Forelimb muscle (tissue), 1 donor: ENCODE measurements around the gene MYO10. TPM values are rescaled to one million over a fixed set of nuclear protein-coding genes. Genes with fewer than 3 reads are reported as not detected.

Experiments used
- DNase-seq: peaks from one replicate; pipeline ENCODE4 v3.0.0-alpha.2; 2013; ENCODE audit warnings: low read depth
- polyA plus RNA-seq: library from polyadenylated mRNA; unstranded; fragments of 120-200 nt; gene quantifications from one replicate; pipeline ENCODE4 v1.2.1, GENCODE V29; 2013; ENCODE audit not compliant: insufficient read length

MYO10 gene
- polyA plus RNA-seq, 1 donor = 27.2 TPM

GRCh38 chr5:16812448-16812847 lies 123.6 kb downstream of the MYO10 start:
- DNase-seq = no peak

GRCh38 chr5:16810208-16810854 lies 125.8 kb downstream of the MYO10 start:
- DNase-seq = no peak

- DNase-seq = no peak
These were observed 126.5 kb downstream of the MYO10 start for GRCh38 chr5:16809395-16810207.

DNA sequence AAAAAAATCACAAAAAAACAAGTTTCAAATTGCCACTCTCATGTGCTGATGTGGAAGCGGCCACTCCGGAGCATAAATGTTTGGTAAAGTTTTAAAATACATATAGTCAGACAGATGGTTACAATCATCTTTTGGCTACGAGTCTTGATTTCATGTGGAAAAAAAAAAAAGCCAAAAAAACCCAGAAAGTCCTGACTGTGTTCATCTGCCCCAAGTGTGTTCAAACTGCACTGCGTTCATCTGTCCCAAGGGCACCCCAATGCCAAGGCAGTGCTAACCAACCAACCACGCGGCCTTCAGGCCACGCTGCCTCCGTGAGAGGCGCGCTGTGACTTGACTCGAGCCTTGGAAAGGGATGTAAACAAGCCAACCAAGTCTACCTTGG lies 127.1 kb downstream of the MYO10 start:
- peak; percentile 49 for DNase-seq

DNA sequence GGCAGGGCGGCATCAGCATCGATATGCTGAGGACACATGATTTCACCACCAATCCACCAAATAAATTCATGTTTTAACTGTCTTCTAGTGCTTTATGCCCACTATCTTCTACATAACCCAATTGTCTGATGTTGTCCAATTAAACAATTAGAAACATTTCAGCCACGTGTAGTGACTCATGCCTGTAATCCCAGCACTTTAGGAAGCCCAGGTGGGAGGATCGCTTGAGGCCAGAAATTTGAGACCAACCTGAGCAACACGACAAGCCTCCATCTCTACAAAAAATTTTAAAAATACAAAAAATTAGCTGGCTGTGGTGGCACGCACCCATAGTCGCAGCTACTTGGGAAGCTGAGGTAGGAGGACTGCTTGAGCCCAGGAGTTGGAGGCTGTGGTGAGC lies 128.1 kb downstream of the MYO10 start:
- no peak for DNase-seq

- DNase-seq = no peak
These were observed 128.6 kb downstream of the MYO10 start for GRCh38 chr5:16807547-16807864.

- DNase-seq = no peak
These were observed 129.2 kb downstream of the MYO10 start for GRCh38 chr5:16806711-16807546.

DNA sequence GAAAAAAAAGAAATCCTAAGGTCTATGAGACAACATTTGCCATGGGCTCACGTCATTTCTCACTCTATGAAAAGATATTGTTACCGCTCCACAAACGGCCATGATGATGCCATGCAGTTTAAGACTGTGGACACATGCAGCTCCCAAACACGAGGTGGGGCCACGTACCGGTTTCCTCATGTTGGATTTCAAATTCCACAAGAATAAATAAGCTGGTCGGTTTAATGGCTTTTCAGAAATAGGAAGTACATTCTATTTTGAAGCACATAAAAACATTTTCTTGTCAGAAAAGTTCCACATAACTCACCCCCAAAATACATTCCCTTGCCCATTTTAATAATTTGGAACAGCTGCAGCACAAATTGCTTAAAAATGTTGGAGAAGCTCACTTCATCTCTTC lies 130.6 kb downstream of the MYO10 start:
- no peak for DNase-seq

GRCh38 chr5:16803831-16804230 lies 132.3 kb downstream of the MYO10 start:
- DNase-seq = no peak

DNA sequence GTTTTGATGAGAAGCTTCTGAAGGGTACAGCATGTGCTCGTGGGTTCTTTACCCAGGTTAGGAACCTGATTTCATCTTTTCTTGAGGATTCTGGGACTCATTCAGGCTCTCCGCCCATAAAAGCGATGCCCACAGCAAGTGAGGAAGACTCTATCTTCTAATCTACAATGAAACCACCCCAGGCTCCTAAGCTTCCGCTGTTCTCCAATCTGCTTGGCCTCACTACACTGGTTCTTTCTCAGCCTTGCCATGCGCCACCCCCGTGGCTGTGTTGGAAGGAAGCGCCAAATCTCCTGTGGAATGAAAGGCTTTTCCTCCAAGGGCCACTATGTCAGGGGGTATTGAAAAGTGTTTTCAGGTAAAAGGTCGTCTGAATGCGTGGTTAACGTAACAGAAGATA lies 135.6 kb downstream of the MYO10 start:
- DNase-seq = no peak

- no peak for DNase-seq
These were observed 136.3 kb downstream of the MYO10 start for GRCh38 chr5:16799796-16800195.

GRCh38 chr5:16797951-16798350 lies 138.1 kb downstream of the MYO10 start:
- no peak for DNase-seq

GRCh38 chr5:16794269-16794913 lies 141.7 kb downstream of the MYO10 start:
- no peak for DNase-seq

- DNase-seq = no peak
These were observed 143.4 kb downstream of the MYO10 start for GRCh38 chr5:16792598-16793275.

DNA sequence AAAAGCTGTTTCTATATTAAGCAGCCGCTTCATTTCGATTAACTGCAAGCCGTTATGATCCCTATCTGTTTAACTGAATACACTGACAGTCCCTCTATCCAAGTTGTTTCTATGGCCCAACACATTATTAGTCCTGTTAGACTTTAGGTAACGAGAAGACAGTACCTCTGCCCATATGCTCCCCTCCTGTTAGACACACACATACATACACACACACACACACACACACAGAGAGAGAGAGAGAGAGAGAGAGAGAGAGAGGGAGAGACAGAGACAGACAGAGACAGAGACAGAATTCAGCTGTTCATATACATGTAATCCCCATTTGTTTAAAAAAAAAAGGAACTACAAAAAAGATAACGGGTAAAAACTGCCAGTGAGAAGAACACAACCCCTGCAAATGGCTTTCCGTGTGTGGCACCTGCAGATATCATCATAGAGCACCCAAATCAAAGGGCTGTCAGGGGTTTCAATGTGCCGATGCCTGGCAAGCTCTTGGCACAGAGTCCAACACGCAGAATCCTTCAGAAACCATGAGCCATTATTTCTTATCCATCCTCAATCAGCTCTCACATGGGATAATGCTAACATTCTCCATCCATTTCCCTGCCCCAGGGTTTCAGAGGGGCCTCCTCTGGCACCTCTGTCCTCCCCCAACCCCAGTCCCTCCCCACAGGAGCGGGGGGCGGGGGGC lies 144.0 kb downstream of the MYO10 start:
- DNase-seq = no peak

GRCh38 chr5:16791036-16791705 lies 144.9 kb downstream of the MYO10 start:
- DNase-seq = no peak

GRCh38 chr5:16788957-16789356 lies 147.1 kb downstream of the MYO10 start:
- no peak for DNase-seq

- no peak for DNase-seq
These were observed 148.8 kb downstream of the MYO10 start for GRCh38 chr5:16787278-16787677.

DNA sequence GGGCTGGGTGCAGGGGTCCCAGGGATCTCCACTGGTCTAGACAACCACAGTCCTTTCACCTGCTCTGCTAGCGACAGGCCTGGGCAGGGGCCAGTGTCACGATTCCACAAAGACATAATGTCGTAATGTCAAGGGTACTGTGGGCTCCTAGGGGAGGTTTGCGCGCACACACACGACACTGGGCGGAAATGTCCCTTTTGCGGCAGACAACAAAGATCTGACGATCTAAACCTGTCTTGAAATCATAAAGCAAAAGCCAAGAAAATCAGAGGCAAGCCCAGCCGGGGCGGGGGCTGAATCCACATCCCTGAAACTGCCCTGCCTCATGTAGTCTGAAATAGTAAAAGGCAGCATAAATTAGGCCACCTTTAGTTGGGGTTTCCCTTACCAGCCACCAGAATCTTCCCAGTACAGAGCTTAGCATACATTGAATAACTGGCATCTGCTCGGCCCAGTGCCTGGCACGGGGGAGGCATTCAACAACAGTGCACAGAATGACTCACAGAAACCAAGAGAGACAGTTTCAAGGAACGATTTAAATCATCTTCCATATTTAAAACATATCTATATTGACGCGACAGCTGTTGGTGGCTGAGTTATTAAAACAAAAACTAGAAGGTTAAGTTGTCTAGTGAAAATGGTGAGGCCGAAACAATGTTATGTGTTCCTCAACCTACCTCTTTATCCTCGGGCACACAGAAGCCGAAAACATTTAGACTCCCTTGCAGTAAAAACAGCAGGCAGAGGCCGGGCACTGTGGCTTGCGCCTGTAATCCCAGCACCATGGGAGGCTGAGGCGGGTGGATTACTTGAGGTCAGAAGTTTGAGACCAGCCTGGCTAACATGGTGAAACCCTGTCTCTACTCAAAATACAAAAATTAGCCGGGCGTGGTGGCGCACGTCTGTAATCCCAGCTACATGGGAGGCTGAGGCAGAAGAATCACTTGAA lies 151.0 kb downstream of the MYO10 start:
- no peak for DNase-seq
